D721Med (cell line): ENCODE measurements around the gene ESAM.

Experiments used
- DNase-seq: peaks from one replicate; pipeline ENCODE4 v3.0.0; 2011; ENCODE audit warnings: low spot score; ENCODE audit not compliant: insufficient read length
- FAIRE-seq: peaks from 2 replicates; lab custom pipeline; 2011; peaks lifted over from hg19 to GRCh38; lab: Jason Lieb, UNC
- TF ChIP-seq, protein P1 (sequence below): IDR thresholded peaks from 2 replicates; pipeline ENCODE4 v1.5.1; 2012; ENCODE audit warnings: mild to moderate bottlenecking, control low read depth; ENCODE audit not compliant: insufficient read depth; ENCODE audit errors: missing control alignments

ESAM gene

DNA sequence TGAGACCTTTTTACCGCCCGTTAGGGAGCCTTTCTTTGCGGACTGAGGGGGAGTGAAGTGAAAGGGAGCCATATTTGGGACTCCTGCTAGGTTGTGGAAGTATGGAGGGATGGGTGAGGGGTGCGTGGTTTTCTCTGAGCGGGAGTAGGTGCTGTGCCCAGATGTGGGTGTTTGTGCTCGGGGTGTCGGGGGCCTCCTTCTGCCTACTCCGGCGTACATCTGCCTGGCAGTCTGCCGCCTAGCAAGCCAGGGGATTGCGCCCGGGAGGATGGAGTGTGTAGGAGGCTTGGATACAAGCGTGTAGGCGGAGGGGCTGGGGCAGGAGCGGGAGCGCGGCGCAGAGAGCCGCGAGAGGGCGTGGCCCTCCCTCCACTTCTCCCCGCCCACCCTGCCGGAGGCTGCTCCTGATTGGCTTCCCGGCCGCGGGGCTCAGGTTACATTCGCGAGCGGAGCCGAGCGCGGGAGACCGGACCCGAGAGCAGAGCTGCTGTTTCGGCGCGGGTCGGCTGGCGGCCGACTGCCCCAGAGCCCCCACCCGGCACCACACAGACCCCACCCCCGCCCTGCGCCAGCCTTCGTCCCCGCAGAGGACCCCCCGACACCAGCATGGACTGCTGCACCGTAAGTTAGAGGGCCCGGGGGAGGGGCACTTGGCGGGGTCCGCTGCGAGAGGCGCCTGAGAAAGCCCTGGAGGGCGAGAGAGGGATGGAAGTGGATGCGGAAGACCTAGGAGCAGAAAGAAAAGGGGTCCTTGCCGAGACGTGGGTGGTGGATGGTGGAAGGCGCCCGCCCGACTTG is 22.4 kb downstream of the ESAM start, which contains the start of gene NRGN:
TSS of gene NRGN (plus strand) at position 464 of the 798 bp plus-strand sequence. CDS start at position 607, 143 bp downstream.
- no peak for FAIRE-seq
- peak; percentile 96 for DNase-seq
- TF ChIP-seq, protein P1, sequence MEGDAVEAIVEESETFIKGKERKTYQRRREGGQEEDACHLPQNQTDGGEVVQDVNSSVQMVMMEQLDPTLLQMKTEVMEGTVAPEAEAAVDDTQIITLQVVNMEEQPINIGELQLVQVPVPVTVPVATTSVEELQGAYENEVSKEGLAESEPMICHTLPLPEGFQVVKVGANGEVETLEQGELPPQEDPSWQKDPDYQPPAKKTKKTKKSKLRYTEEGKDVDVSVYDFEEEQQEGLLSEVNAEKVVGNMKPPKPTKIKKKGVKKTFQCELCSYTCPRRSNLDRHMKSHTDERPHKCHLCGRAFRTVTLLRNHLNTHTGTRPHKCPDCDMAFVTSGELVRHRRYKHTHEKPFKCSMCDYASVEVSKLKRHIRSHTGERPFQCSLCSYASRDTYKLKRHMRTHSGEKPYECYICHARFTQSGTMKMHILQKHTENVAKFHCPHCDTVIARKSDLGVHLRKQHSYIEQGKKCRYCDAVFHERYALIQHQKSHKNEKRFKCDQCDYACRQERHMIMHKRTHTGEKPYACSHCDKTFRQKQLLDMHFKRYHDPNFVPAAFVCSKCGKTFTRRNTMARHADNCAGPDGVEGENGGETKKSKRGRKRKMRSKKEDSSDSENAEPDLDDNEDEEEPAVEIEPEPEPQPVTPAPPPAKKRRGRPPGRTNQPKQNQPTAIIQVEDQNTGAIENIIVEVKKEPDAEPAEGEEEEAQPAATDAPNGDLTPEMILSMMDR = no peak

DNA sequence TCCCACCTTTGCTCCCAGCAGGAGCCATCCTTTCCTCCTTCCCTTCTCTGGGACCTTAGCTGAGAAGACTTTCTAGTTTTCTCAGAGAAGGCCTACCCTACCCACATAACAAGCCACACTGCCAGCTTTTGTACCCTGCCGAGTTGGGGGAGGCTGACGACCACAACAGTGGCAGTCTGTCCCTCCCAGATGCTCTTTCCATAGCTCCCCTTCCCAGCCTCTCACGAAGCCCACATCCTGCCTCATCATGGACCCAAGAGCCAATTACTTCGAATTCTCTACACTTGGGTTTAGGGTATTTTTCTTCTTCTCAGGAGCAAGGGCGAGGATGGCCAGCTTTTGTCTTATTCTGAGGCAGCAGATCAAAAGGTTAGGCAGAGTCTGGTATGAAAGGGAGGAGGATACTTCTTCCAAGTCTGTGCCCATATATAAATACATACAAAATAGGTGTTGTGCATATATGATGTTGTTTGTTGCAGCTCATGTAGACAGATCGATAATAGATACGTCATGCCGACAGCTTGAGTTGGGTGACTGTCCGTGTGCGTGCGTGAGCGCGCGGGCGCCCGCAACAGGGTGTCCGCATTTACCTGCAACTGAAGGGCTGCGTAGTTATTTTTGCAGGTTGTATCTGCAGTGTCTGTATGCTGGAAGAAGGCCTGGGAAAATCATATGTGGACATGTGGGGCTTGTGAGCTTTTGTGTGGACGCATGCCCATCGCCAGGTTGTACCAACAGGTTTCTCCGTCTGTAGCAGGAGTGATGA is 23.2 kb downstream of the ESAM start:
- DNase-seq = no peak
- no peak for FAIRE-seq
- TF ChIP-seq, protein P1 = no peak

DNA sequence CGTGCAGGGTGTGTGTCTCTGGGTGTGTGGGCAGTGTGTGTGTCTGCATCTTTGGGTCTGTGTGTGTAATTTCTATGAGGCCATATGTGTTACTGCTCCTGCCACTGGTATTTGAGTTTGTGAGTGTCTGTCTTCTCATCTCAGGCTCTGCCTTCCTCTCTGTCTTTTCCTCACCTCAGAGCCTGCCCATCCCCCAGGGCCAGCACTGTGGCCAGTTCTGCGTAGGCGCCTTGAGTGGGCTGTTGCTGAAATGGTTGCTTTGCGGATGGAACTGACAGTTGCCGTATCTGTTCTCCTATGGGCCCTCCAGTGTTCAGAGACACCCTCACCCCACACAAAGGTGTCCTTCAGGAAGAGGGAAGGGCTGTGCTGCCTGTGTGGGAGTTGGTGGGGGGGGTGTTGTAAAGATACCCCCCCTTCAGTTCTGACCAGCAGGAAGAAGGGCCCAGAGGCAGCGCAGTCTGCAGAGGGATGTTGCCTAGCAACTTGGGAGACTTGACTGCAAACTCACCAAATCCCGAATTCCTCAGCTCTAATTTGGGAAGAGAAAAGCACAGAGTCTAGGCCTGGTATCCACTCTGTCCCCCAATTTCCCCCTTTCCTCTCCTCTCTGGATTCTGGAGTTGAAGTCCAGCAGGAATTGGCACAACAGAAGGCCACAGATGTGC is 24.3 kb downstream of the ESAM start:
- TF ChIP-seq, protein P1 = no peak
- DNase-seq = no peak
- no peak for FAIRE-seq

DNA sequence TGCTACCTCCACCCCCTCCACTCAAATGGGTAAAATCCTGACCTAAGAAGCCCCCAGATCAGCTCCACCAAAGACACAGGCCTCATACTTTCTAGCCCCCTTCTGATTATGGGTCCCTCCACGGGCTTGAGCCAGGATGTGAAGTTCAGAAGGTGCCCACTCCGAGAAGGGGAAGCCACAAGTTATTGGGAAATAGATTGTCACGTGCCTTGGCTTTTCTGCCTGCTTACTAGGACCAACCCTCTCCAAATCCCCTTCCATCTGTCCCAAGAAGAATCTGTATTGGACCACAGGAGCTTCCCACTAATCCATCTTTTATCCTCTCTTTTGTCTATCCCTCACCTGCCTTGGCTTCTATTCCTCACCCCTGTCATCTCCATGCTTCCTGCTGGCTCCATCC is 25.4 kb downstream of the ESAM start:
- DNase-seq (no peak), FAIRE-seq (no peak)
- TF ChIP-seq, protein P1 = no peak

DNA sequence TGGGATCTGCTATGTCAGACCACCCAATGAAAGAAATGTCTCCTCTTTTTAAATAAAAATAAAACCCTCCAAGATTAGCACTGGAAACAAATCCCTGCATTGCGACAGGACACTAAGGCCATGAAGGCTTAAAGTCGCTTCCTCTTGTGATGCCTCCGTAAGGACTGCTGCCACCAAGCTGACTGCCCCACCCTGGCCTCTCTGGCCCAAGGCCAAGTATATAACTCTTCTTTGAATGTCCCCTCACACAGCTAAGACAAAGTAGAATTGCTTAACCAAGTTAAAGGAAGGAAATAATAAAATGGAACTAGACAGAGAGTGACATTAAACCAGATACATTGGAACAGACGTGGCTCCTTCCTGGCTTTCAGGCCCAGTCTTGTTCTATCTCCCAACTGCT is 29.9 kb downstream of the ESAM start:
- FAIRE-seq = no peak
- TF ChIP-seq, protein P1 = no peak
- DNase-seq = no peak

DNA sequence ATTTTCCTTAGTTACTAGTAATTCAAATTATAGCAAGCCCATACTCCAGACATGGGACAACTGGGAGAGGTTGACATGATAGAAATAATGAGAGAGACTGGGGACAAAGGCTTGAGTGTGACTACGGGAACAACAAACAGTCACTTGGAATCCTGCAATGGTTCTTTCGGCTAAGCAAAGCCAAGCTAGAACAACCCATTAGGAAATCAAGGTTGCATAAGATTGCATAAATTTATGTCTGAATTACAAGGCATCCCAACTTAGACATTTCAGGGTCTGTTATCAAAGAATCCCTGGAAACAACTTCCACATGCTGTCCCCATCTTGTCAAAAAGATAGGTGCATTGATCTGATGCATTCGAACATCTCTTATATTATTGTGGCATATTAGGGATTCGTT is 32.5 kb downstream of the ESAM start:
- no peak for FAIRE-seq
- TF ChIP-seq, protein P1 = no peak
- no peak for DNase-seq
